WTC11 (cell line): Measurements from ENCODE around the gene NTF3. TPM values are rescaled to one million over a fixed set of nuclear protein-coding genes. Genes with fewer than 3 reads are reported as not detected.
A peak's percentile ranks its signal among the peaks of the same experiment; 100 is the strongest.
"Not testable (repeated sequence)": the region's sequence is repeated elsewhere in the genome, so short reads cannot be mapped to it uniquely, and the experiment has no call there.

Experiments used
- ATAC-seq: fragments of 200-7000 bp; cut with Tn5 transposase; 2 replicates; pipeline ENCODE4 v1.10.0; 2021; ENCODE audit warnings: mild to moderate bottlenecking, moderate library complexity
- CTCF ChIA-PET: fragments of 300-600 bp; sonication (Branson Sonifier 250); formaldehyde crosslinking; loops from one replicate; lab custom pipeline; 2021; ENCODE audit warnings: antibody characterized with exemption; lab: Charles Lee
- POLR2A ChIA-PET: fragments of 350-600 bp; sonication (Branson Sonifier 250); formaldehyde crosslinking; loops from one replicate; lab custom pipeline; 2021; ENCODE audit warnings: antibody characterized with exemption; lab: Charles Lee
- DNase-seq: peaks from one replicate; pipeline ENCODE4 v3.0.0; 2021; ENCODE audit warnings: low spot score
- H3K27ac Mint-ChIP-seq: 2 replicates; pipeline ENCODE4 v1.8.0; 2021; ENCODE audit warnings: mixed read lengths
- H3K27me3 Mint-ChIP-seq: 2 replicates; pipeline ENCODE4 v1.8.0; 2021; ENCODE audit warnings: low read depth, mild to moderate bottlenecking, moderate library complexity, mixed read lengths
- H3K36me3 Mint-ChIP-seq: 2 replicates; pipeline ENCODE4 v1.8.0; 2021; ENCODE audit warnings: mixed read lengths
- H3K4me1 Mint-ChIP-seq: 2 replicates; pipeline ENCODE4 v1.8.0; 2022; ENCODE audit warnings: mixed read lengths
- H3K4me3 Mint-ChIP-seq: 2 replicates; pipeline ENCODE4 v1.8.0; 2021; ENCODE audit warnings: mild to moderate bottlenecking, moderate library complexity, mixed read lengths
- H3K9me3 Mint-ChIP-seq: 2 replicates; pipeline ENCODE4 v1.8.0; 2021; ENCODE audit warnings: mixed read lengths
- CREM ChIP-seq: sonication (generic); formaldehyde crosslinking; IDR thresholded peaks from 2 replicates; pipeline ENCODE4 v1.8.1; 2022; ENCODE audit warnings: mild to moderate bottlenecking, missing genetic modification reagents, moderate library complexity
- GRHL2 ChIP-seq: fragments of 250-450 bp; sonication (Bioruptor Pico); IDR thresholded peaks from 2 replicates; pipeline ENCODE4 v1.8.0; 2022; ENCODE audit warnings: mild to moderate bottlenecking, moderate library complexity; ENCODE audit not compliant: insufficient replicate concordance, severe bottlenecking
- MYBL2 ChIP-seq: sonication (generic); formaldehyde crosslinking; IDR thresholded peaks from 2 replicates; pipeline ENCODE4 v1.8.1; 2023; ENCODE audit warnings: mild to moderate bottlenecking, moderate library complexity, missing genetic modification reagents
- NFYB ChIP-seq: sonication (generic); formaldehyde crosslinking; conservative IDR thresholded peaks from 2 replicates; pipeline ENCODE4 v1.8.0; 2022; ENCODE audit warnings: low read depth, missing genetic modification reagents
- ZNF138 ChIP-seq: sonication (generic); formaldehyde crosslinking; conservative IDR thresholded peaks from 2 replicates; pipeline ENCODE4 v1.8.1; 2022; ENCODE audit warnings: mild to moderate bottlenecking, moderate library complexity, missing genetic modification reagents
- total RNA-seq: library from RNA; stranded (reverse); gene quantifications from 3 replicates; pipeline ENCODE4 v1.2.3, GENCODE V29; 2021
- TF ChIP-seq, protein P1 (sequence below): sonication (generic); formaldehyde crosslinking; IDR thresholded peaks from 2 replicates; pipeline ENCODE4 v1.8.1; 2023; ENCODE audit warnings: mild to moderate bottlenecking, missing genetic modification reagents, moderate library complexity
- TF ChIP-seq, protein P2 (sequence below): fragments of 200-600 bp; IDR thresholded peaks from 2 replicates; pipeline ENCODE4 v1.8.0; 2022; ENCODE audit warnings: antibody characterized with exemption
- TF ChIP-seq, protein P3 (sequence below): sonication (generic); formaldehyde crosslinking; conservative IDR thresholded peaks from 2 replicates; pipeline ENCODE4 v1.8.1; 2023; ENCODE audit warnings: mild to moderate bottlenecking, low read depth, missing genetic modification reagents, moderate library complexity
- TF ChIP-seq, protein P4 (sequence below): sonication (generic); formaldehyde crosslinking; IDR thresholded peaks from 2 replicates; pipeline ENCODE4 v1.8.0; 2022; ENCODE audit warnings: mild to moderate bottlenecking, missing genetic modification reagents
- TF ChIP-seq, protein P5 (sequence below): fragments of 250-450 bp; sonication (Bioruptor Pico); IDR thresholded peaks from 2 replicates; pipeline ENCODE4 v1.8.0; 2021; ENCODE audit warnings: mild to moderate bottlenecking
- TF ChIP-seq, protein P6 (sequence below): sonication (generic); formaldehyde crosslinking; IDR thresholded peaks from 2 replicates; pipeline ENCODE4 v1.8.0; 2022; ENCODE audit warnings: mild to moderate bottlenecking, missing genetic modification reagents
- TF ChIP-seq, protein P7 (sequence below): fragments of 250-450 bp; sonication (Bioruptor Pico); IDR thresholded peaks from 2 replicates; pipeline ENCODE4 v1.9.0; 2021; ENCODE audit warnings: mild to moderate bottlenecking, borderline replicate concordance
- TF ChIP-seq, protein P8 (sequence below): sonication (generic); formaldehyde crosslinking; IDR thresholded peaks from 2 replicates; pipeline ENCODE4 v1.8.0; 2022; ENCODE audit warnings: mild to moderate bottlenecking, missing genetic modification reagents
- TF ChIP-seq, protein P9 (sequence below): sonication (generic); formaldehyde crosslinking; IDR thresholded peaks from 2 replicates; pipeline ENCODE4 v1.8.0; 2023; ENCODE audit warnings: missing genetic modification reagents, mild to moderate bottlenecking, borderline replicate concordance

NTF3 gene
- total RNA-seq, 1 experiment from 2014 or later = 1.3 TPM

DNA sequence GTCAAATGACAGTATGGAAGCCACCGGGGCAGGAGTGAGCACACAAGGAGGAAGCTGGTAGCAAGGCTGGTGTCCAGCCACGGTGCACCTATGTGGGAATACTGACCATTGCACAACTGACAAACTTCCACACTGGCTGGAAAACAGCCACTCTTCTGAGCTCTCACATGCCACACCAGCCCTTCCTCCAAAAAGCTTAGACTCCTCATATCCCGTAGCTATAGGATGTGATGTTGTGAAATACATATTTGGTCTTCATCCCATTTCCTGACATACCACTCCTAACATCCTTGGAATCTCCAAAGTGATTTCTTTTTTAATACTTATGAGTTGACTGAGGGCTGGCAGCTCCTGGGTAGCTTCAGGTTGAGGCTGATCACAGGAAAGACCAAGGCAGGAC lies 103.6 kb downstream of the NTF3 start:
- no peak overlapping the region for H3K27ac Mint-ChIP-seq
- DNase-seq = no peak
- ChIA-PET CTCF (interaction anchor here (1.5 kb wide), 1 partner anchor 25 kb away, joined by 3 read pairs; no protein-coding TSS in a partner anchor), POLR2A (no interaction called here)
- peaks cover 9% of the 10 kb centered on the region for H3K9me3 Mint-ChIP-seq
- ATAC-seq = no peak
- H3K27me3 Mint-ChIP-seq = peaks cover 27% of the 10 kb centered on the region
- H3K4me1 Mint-ChIP-seq = peaks cover 20% of the 10 kb centered on the region
- H3K4me3 Mint-ChIP-seq = no peak overlapping the region
- H3K36me3 Mint-ChIP-seq = no peaks in the 10 kb centered on the region
- TF ChIP-seq CREM (CRISPR knock-in tag) (no peak), GRHL2 (CRISPR knock-in tag) (no peak), ZNF138 (CRISPR knock-in tag) (no peak), MYBL2 (CRISPR knock-in tag) (no peak), NFYB (CRISPR knock-in tag) (no peak)
- TF ChIP-seq, protein P1, sequence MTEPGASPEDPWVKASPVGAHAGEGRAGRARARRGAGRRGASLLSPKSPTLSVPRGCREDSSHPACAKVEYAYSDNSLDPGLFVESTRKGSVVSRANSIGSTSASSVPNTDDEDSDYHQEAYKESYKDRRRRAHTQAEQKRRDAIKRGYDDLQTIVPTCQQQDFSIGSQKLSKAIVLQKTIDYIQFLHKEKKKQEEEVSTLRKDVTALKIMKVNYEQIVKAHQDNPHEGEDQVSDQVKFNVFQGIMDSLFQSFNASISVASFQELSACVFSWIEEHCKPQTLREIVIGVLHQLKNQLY (CRISPR knock-in tag) = no peak
- TF ChIP-seq, protein P2, sequence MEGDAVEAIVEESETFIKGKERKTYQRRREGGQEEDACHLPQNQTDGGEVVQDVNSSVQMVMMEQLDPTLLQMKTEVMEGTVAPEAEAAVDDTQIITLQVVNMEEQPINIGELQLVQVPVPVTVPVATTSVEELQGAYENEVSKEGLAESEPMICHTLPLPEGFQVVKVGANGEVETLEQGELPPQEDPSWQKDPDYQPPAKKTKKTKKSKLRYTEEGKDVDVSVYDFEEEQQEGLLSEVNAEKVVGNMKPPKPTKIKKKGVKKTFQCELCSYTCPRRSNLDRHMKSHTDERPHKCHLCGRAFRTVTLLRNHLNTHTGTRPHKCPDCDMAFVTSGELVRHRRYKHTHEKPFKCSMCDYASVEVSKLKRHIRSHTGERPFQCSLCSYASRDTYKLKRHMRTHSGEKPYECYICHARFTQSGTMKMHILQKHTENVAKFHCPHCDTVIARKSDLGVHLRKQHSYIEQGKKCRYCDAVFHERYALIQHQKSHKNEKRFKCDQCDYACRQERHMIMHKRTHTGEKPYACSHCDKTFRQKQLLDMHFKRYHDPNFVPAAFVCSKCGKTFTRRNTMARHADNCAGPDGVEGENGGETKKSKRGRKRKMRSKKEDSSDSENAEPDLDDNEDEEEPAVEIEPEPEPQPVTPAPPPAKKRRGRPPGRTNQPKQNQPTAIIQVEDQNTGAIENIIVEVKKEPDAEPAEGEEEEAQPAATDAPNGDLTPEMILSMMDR = no peak
- TF ChIP-seq, protein P3, sequence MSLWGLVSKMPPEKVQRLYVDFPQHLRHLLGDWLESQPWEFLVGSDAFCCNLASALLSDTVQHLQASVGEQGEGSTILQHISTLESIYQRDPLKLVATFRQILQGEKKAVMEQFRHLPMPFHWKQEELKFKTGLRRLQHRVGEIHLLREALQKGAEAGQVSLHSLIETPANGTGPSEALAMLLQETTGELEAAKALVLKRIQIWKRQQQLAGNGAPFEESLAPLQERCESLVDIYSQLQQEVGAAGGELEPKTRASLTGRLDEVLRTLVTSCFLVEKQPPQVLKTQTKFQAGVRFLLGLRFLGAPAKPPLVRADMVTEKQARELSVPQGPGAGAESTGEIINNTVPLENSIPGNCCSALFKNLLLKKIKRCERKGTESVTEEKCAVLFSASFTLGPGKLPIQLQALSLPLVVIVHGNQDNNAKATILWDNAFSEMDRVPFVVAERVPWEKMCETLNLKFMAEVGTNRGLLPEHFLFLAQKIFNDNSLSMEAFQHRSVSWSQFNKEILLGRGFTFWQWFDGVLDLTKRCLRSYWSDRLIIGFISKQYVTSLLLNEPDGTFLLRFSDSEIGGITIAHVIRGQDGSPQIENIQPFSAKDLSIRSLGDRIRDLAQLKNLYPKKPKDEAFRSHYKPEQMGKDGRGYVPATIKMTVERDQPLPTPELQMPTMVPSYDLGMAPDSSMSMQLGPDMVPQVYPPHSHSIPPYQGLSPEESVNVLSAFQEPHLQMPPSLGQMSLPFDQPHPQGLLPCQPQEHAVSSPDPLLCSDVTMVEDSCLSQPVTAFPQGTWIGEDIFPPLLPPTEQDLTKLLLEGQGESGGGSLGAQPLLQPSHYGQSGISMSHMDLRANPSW (CRISPR knock-in tag) = no peak
- TF ChIP-seq, protein P4, sequence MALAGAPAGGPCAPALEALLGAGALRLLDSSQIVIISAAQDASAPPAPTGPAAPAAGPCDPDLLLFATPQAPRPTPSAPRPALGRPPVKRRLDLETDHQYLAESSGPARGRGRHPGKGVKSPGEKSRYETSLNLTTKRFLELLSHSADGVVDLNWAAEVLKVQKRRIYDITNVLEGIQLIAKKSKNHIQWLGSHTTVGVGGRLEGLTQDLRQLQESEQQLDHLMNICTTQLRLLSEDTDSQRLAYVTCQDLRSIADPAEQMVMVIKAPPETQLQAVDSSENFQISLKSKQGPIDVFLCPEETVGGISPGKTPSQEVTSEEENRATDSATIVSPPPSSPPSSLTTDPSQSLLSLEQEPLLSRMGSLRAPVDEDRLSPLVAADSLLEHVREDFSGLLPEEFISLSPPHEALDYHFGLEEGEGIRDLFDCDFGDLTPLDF (CRISPR knock-in tag) = no peak
- TF ChIP-seq, protein P5, sequence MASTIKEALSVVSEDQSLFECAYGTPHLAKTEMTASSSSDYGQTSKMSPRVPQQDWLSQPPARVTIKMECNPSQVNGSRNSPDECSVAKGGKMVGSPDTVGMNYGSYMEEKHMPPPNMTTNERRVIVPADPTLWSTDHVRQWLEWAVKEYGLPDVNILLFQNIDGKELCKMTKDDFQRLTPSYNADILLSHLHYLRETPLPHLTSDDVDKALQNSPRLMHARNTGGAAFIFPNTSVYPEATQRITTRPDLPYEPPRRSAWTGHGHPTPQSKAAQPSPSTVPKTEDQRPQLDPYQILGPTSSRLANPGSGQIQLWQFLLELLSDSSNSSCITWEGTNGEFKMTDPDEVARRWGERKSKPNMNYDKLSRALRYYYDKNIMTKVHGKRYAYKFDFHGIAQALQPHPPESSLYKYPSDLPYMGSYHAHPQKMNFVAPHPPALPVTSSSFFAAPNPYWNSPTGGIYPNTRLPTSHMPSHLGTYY (CRISPR knock-in tag) = no peak

DNA sequence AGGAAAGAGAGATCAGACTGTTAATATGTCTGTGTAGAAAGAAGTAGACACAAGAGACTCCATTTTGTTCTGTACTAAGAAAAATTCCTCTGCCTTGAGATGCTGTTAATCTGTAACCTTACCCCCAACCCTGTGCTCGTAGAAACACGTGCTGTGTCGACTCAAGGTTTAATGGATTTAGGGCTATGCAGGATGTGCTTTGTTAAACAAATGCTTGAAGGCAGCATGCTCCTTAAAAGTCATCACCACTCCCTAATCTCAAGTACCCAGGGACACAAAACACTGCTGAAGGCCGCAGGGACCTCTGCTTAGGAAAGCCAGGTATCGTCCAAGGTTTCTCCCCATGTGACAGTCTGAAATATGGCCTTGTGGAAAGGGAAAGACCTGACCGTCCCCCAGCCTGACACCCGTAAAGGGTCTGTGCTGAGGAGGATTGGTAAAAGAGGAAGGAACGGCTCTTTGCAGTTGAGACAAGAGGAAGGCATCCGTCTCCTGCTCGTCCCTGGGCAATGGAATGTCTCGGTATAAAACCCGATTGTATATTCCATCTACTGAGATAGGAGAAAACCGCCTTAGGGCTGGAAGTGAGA lies 105.2 kb downstream of the NTF3 start:
- DNase-seq, H3K36me3 Mint-ChIP-seq, H3K4me3 Mint-ChIP-seq, POLR2A ChIA-PET: not testable (repeated sequence)
- CTCF ChIA-PET = interaction anchor here (1.5 kb wide), 1 partner anchor 27 kb away, joined by 3 read pairs; no protein-coding TSS in a partner anchor
- Mint-ChIP-seq H3K4me1 (peaks cover 20% of the 10 kb centered on the region), H3K9me3 (peaks cover 20% of the 10 kb centered on the region), H3K27ac (peak overlapping the region; percentile 81; the same call in 1 of the 2 replicates), H3K27me3 (peaks cover 27% of the 10 kb centered on the region)
- ATAC-seq = peak; percentile 24; the same call in 1 of the 2 replicates
- TF ChIP-seq, protein P6, sequence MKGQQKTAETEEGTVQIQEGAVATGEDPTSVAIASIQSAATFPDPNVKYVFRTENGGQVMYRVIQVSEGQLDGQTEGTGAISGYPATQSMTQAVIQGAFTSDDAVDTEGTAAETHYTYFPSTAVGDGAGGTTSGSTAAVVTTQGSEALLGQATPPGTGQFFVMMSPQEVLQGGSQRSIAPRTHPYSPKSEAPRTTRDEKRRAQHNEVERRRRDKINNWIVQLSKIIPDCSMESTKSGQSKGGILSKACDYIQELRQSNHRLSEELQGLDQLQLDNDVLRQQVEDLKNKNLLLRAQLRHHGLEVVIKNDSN (CRISPR knock-in tag) = peak; percentile 47; the same call in 1 of the 2 replicates
- TF ChIP-seq, protein P7, sequence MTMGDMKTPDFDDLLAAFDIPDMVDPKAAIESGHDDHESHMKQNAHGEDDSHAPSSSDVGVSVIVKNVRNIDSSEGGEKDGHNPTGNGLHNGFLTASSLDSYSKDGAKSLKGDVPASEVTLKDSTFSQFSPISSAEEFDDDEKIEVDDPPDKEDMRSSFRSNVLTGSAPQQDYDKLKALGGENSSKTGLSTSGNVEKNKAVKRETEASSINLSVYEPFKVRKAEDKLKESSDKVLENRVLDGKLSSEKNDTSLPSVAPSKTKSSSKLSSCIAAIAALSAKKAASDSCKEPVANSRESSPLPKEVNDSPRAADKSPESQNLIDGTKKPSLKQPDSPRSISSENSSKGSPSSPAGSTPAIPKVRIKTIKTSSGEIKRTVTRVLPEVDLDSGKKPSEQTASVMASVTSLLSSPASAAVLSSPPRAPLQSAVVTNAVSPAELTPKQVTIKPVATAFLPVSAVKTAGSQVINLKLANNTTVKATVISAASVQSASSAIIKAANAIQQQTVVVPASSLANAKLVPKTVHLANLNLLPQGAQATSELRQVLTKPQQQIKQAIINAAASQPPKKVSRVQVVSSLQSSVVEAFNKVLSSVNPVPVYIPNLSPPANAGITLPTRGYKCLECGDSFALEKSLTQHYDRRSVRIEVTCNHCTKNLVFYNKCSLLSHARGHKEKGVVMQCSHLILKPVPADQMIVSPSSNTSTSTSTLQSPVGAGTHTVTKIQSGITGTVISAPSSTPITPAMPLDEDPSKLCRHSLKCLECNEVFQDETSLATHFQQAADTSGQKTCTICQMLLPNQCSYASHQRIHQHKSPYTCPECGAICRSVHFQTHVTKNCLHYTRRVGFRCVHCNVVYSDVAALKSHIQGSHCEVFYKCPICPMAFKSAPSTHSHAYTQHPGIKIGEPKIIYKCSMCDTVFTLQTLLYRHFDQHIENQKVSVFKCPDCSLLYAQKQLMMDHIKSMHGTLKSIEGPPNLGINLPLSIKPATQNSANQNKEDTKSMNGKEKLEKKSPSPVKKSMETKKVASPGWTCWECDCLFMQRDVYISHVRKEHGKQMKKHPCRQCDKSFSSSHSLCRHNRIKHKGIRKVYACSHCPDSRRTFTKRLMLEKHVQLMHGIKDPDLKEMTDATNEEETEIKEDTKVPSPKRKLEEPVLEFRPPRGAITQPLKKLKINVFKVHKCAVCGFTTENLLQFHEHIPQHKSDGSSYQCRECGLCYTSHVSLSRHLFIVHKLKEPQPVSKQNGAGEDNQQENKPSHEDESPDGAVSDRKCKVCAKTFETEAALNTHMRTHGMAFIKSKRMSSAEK (CRISPR knock-in tag) = 0 out of 2 replicates have a peak, but pooled peaks have one; percentile 27
- TF ChIP-seq, protein P8, sequence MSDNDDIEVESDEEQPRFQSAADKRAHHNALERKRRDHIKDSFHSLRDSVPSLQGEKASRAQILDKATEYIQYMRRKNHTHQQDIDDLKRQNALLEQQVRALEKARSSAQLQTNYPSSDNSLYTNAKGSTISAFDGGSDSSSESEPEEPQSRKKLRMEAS (CRISPR knock-in tag) = peak; percentile 82
- TF ChIP-seq, protein P9, sequence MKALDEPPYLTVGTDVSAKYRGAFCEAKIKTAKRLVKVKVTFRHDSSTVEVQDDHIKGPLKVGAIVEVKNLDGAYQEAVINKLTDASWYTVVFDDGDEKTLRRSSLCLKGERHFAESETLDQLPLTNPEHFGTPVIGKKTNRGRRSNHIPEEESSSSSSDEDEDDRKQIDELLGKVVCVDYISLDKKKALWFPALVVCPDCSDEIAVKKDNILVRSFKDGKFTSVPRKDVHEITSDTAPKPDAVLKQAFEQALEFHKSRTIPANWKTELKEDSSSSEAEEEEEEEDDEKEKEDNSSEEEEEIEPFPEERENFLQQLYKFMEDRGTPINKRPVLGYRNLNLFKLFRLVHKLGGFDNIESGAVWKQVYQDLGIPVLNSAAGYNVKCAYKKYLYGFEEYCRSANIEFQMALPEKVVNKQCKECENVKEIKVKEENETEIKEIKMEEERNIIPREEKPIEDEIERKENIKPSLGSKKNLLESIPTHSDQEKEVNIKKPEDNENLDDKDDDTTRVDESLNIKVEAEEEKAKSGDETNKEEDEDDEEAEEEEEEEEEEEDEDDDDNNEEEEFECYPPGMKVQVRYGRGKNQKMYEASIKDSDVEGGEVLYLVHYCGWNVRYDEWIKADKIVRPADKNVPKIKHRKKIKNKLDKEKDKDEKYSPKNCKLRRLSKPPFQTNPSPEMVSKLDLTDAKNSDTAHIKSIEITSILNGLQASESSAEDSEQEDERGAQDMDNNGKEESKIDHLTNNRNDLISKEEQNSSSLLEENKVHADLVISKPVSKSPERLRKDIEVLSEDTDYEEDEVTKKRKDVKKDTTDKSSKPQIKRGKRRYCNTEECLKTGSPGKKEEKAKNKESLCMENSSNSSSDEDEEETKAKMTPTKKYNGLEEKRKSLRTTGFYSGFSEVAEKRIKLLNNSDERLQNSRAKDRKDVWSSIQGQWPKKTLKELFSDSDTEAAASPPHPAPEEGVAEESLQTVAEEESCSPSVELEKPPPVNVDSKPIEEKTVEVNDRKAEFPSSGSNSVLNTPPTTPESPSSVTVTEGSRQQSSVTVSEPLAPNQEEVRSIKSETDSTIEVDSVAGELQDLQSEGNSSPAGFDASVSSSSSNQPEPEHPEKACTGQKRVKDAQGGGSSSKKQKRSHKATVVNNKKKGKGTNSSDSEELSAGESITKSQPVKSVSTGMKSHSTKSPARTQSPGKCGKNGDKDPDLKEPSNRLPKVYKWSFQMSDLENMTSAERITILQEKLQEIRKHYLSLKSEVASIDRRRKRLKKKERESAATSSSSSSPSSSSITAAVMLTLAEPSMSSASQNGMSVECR (CRISPR knock-in tag) = 0 out of 2 replicates have a peak, but pooled peaks have one; percentile 31
